Measurements from ENCODE around the gene RGS3. TPM values are rescaled to one million over a fixed set of nuclear protein-coding genes. Genes with fewer than 3 reads are reported as not detected.

Gene RGS3
- polyA plus RNA-seq, 3 donors, result 43.3 to 54.3 (median 43.4) TPM

DNA sequence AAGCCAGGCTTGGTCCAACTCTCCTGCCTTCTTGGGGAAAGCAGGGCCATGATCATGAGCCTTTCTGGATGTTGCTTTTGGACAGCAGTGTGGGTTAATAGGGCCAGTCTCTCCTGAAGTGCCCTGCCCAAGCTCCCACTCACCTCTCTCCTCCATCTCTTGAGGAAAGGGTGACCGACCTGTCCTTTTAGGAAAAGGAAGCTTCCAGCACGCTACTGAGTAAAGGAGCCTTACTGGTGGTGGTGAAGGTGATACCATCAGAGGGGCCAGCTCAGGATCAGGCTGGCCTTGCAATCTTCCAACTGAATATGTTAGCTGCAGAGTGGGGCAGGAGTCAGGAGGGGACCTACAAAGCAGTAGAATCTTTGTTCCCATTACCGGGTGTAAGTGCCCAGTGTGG, 2.2 kb upstream of the RGS3 start:
- no peak for DNase-seq

GRCh38 chr9:113461943-113462342, 1.6 kb upstream of the RGS3 start:
- DNase-seq, result no peak

DNA sequence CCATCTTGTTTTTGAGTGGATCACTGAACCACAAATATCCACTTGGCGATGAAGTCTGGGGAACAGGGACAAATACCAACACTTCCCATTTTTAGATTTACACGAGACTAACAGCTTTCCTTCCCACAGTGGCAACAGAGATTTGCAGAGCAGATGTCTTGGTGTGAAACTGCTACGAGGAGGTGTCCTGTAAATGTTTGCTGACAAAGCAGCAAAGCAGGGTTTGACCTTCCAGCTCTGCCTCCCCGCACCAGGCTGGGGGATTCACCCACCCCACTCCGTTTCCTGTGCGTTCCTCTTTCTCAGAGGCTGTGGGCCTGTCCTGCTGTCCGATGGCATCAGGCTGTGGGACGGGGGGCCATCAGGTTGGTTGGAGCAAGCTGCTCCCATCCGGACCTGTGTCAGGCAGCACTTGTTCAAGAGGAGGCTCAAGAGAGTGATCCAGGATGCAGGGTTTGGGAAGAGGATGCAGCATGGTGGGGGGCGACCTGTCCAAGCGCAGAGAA, 693 bp upstream of the RGS3 start:
- no peak for DNase-seq

GRCh38 chr9:113464286-113464660, 746 bp downstream of the RGS3 start:
- DNase-seq, result no peak

GRCh38 chr9:113465599-113466140, 2.1 kb downstream of the RGS3 start:
- no peak for DNase-seq

GRCh38 chr9:113467183-113467582, 3.7 kb downstream of the RGS3 start:
- DNase-seq, result no peak

DNA sequence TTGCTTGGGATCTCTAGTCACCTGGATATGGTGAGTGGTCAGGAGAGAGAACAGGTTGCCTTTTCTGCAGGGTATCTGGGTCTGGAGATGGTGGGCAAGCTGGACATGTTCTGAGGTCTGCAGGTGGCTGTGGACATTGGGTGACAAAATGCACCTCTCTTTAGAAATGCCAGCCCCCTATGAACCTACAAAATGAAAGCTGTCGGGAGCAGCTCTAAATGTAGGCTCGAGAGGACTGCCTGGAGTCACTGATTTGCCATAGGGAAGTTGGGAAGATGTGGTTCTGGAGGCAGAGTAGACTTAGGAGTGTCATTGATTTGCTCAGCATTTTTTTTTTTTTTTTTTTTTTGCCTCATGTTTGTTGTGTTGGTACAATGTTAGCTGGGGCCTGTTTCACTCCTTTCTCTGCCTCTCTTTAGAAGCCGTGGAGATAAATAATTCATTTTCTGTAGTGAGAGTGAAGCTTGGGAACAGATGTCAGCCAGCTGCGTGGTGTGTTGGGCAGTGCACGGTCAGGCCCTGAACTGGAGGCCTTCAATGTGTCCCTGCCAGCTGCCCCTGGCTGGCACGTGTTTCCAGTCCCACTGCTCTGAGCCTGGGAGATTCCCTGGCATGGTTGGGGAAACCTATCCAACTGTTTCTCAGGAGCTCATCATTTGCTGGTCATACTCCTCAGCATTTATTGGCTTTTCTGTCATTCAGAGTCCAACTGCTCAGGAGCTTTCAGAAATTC, 5.4 kb downstream of the RGS3 start:
- DNase-seq, result no peak

GRCh38 chr9:113471143-113471542, 7.6 kb downstream of the RGS3 start:
- no peak for DNase-seq

DNA sequence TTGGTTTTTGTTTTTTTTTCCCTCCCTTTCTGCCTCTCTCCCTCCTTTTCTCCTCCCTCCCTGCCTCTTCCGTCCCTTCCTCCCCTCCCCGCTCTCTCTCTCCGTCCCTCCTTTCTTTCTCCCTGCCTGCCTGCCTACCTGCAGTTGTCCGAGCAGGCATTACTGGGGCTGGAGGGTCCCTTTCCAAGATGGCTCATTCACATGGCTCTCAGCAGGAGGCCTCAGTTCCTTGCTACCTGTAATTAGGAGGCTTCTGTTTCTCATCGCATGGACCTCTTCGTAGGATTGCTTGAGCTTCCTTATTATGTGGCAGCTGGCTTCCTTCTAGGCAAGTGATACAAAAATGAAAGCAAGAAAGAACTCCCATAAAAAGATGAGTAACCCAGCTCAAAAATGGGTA, 8.0 kb downstream of the RGS3 start:
- no peak for DNase-seq

- DNase-seq, result no peak
These were observed 8.7 kb downstream of the RGS3 start for GRCh38 chr9:113472199-113472598.

- DNase-seq, result no peak
These were observed 11.0 kb downstream of the RGS3 start for GRCh38 chr9:113474360-113475028.

DNA sequence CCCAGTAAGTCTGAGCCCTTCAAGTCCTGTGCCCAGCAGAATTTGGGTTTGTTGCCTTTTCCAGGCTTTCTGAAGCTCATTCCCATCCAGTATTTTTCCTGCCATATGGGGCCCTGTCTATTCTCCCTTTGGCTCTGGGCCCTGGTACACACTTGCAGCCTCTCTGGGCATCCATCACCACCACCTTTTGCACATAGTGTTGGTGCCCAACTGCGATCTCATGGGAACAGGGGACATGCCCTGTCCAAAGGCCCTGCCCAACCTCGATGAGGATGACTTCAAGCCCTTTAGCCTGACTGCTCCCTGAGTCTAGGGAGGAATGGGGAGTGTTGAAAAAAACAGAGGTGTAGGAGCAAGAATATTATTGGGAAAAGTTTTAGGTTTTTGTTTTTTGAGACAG, 11.5 kb downstream of the RGS3 start:
- DNase-seq, result no peak

GRCh38 chr9:113475992-113476391, 12.5 kb downstream of the RGS3 start:
- no peak for DNase-seq

DNA sequence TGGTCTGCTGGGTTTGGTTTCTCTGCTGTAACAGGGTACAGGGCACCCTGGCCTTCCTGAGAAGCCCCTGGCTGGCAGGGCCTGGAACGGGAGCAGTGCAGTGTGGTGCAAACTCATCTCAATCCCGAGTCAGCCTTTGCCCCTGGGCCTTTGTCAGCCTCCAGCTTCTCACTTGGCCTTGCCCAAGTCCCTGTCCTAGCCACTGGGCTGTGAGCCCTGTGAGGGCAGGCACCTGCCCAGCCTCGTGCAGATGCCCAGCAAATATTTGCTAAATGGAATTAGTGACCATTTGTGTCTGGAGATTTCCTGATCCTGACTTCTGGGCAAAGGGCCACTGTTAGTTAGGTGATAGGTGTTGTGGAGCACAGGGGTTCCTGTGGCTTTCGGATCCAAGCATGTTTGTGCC, 13.0 kb downstream of the RGS3 start:
- no peak for DNase-seq

DNA sequence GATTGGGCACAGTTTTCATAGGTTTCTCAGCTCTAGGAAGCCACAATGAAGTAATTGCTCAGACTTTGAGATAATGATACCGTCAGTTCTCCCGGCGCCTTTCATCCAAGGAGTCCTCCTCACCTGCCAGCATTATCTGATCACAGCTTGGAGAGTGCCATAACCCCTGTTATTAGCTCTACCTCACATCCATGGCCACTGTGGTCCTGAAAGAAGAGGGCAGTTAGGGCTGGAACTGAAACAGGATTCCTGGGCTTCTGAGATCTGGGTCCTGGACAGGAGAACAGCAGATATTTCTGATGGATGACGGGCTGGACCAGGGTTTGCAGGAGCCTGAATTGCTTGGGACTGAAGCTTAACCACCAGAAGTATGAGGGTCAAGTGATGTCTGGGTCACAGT, 13.5 kb downstream of the RGS3 start:
- no peak for DNase-seq

DNA sequence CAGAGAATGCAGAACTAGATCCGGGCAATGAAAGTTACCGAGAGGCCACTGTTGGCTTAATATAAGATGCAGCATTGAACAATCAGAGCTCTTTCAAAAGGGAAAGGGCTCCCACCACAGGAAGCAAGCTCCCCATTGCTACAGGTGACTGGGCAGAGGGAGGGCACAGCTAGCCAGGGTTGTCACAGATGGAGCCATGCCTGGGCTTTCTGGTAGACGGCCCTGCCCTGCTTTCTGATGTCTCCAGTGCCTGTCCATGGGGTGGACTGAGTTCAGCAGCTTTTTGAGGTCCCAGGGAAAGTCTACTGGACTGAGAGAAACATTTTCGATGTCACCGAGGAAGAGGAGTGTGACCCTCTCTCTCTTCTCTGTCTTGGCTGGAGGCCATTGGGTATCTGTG, 14.1 kb downstream of the RGS3 start:
- no peak for DNase-seq

DNA sequence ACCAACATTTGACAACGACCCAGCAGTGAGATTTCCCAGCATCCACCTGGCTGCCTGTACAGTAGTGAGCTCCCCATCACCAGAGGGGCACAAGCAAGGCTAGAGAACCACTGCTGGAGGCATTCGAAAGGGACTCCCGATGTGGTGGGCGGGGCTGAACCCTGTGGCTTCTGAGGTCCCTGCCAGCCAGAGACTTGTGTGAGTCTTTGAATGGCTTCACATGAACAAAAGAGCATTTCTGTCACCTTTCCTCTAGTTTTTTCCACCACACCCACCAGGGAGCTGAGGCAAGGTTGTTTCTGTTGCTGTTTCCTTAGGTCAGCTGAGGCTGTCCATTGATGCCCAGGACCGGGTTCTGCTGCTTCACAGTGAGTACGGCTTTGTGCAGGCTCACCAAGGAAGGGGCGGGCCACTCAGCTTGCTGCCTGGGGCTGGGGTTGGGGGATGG, 15.7 kb downstream of the RGS3 start:
- DNase-seq, result no peak

- DNase-seq, result no peak
These were observed 17.1 kb downstream of the RGS3 start for GRCh38 chr9:113480612-113481011.

DNA sequence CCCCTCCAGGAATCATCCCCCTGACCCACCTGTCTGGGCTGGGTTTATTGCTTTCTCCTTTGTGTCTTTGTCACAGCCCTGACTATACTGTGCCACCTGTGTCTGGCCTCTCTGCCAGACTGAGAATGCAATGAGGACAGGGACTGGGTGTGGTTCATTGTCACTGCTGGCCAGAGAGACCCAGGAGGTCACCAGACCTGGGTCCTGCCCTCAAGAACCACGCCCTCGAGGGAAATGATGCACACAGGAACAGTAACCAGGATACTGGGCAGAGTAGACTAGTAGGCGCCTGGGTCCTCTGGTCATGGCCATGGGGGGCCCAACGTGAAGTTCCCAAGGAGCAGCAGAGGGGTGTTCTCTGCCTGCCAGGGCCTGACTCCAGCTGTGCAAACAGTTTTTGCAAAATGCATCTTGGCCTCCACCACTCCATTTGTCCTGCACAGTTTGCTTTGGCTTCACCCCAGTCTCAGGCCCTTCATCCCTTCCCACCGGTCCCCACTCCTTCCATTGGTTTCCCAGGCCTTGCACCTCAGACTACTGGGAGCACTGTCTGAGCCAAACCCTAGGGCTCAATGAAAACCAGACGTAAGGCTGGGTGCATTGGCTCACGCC, 17.8 kb downstream of the RGS3 start:
- no peak for DNase-seq

DNA sequence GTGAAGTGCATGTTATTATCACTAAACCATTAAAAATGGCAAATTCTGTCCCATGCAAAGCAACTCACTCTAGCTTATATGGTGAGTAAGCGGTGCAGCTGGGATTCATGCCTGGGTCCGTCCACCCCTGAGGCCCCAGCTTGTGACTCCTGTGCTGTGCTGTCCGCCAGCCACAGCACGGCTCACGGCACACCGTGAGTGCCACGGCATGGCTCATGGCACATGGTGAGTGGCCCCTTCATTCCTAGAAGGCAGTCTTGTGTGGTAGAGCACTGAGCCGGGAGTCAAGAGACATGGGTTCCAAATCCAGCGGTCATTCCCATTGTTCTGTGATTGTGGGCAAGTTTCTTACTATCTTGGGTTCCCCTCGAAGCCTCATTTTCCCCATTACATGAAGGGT, 18.8 kb downstream of the RGS3 start:
- no peak for DNase-seq

- DNase-seq, result no peak
These were observed 19.6 kb downstream of the RGS3 start for GRCh38 chr9:113482991-113483675.

DNA sequence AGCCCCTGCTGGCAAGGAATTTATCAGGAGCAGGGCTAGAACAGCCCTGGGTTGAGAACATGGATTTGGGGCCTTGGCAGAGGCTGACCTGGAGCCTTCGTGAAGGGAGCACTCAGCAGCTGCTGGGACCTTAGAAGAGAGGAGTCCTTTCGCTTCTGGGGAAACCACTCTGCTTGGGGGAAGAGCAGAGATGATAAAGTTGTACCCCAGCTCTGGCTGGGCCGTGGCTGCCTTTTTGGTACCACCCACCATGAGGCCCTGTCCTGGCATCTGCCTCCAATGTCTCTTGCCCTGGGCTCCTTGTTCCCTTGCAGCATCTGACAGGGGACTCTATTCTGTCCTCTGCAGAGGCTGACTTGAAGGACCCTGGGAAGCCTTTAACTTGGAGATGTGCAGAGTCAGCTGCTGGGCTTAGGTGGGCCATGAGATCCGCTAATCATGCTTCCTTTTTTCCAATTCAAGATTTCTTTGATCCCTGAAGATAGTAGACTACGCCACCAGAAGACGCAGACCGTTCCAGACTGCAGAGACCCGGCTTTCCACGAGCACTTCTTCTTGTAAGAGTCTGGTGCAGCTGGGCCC, 20.2 kb downstream of the RGS3 start:
- no peak for DNase-seq
